IPS-20b (cell line): ENCODE results near the gene INPP5F.

Source experiments
- H3K27ac ChIP-seq: one replicate; pipeline ENCODE4 v1.5.1; 2013; ENCODE audit warnings: low read length
- H3K27me3 ChIP-seq: 2 replicates; pipeline ENCODE4 v1.6.1; 2013; ENCODE audit warnings: mild to moderate bottlenecking, low read length, inconsistent platforms; ENCODE audit not compliant: insufficient read depth
- H3K36me3 ChIP-seq: 2 replicates; pipeline ENCODE4 v1.6.1; 2013; ENCODE audit warnings: low read depth, mild to moderate bottlenecking, inconsistent platforms, low read length, moderate library complexity; ENCODE audit not compliant: insufficient read depth
- H3K4me1 ChIP-seq: 2 replicates; pipeline ENCODE4 v1.6.1; 2013; ENCODE audit warnings: mild to moderate bottlenecking, control low read depth, inconsistent platforms, low read length, moderate library complexity; ENCODE audit not compliant: insufficient read depth
- H3K4me3 ChIP-seq: 2 replicates; pipeline ENCODE4 v1.5.1; 2013; ENCODE audit warnings: mild to moderate bottlenecking, low read length, inconsistent platforms
- H3K9ac ChIP-seq: 2 replicates; pipeline ENCODE4 v1.6.1; 2013; ENCODE audit warnings: low read depth, mild to moderate bottlenecking, inconsistent platforms, low read length, moderate library complexity
- H3K9me3 ChIP-seq: 2 replicates; pipeline ENCODE4 v1.6.1; 2013; ENCODE audit warnings: mild to moderate bottlenecking, low read depth, low read length, inconsistent platforms; ENCODE audit not compliant: insufficient read depth

Gene INPP5F

DNA sequence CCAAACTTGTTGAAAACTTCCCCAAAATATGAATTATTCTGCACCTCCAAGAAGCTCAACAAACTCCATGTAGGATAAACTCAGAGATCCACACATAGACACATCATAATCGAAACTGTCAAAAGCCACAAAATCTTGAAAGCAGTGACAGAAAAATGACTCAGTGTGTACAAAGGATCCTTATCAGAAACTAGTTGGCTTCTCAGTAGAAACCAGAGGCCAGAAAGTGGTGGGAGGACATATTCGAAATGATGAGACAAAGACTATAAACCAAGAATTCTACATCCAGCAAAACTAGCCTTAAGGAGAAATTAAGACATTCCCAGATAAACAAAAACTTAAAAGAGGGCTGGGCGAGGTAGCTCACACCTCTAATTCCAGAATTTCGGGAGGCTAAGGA is 108.3 kb downstream of the INPP5F start:
- Histone ChIP-seq H3K36me3 (peaks cover 100% of the 10 kb centered on the region), H3K4me1 (no peaks in the 10 kb centered on the region)

DNA sequence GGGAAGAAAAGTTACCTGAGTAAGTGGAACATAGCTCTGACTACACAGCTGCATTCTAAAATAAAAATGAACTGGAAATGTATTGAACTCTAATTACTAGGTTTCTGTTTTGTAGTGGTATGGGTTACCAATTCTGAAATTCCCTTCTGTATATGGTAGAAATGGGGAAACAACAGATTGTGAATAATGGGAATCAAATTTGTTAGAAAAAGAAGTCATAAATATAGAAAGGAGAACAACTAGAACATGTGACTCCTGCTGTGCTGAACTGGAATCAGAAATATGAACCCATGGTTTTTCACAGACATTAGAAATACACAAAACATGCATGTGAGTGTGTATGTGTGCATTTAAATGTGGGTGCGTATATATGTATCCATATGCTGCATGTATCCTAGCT is 119.8 kb downstream of the INPP5F start:
- H3K36me3 ChIP-seq, result peaks cover 97% of the 10 kb centered on the region
- no peaks in the 10 kb centered on the region for H3K4me1 ChIP-seq
- H3K27me3 ChIP-seq, result no peaks in the 10 kb centered on the region
- H3K9me3 ChIP-seq, result no peaks in the 10 kb centered on the region
- no peak overlapping the region for H3K27ac ChIP-seq
- H3K4me3 ChIP-seq, result no peak overlapping the region
- H3K9ac ChIP-seq, result no peak overlapping the region

More for the DNA sequence above, 108.3 kb downstream of the INPP5F start:
- Histone ChIP-seq H3K9me3 (no peaks in the 10 kb centered on the region), H3K4me3 (no peak overlapping the region), H3K9ac (no peak overlapping the region), H3K27me3 (no peaks in the 10 kb centered on the region), H3K27ac (no peak overlapping the region)

DNA sequence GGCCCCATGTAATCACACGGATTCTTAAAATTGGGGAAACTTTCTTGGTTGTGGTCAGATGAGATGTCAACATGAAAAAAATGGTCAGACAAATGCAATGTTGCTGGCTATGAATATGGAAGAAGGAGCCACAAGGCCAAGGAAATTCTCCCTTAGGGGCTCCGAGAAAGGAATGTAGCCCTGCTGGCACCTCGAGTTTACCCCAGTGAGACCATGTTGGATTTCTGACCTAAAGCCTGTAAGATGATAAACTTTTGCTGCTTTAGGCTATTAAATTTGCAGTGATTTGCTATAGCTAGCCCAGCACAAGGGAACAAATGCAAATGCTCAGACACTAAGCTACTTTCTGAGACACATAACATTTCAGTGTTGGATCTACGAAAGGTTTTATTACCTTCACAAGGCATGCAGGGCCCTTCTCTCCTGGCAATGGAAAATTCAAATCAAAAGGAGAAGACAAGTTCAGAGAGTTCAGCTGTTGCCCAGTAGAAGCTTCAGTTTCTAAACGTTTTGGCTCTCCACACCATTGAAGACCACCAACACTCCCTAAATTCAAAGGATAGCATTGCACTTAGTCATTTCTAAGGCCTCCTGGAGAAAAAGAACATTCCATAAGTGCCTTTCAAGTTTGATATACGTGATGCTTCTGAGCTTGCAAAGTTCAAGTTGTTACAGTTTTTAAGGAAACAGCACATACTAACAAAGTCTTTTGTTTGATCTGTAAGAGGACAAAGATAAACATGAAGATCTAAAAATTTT is 123.4 kb downstream of the INPP5F start:
- peaks cover 95% of the 10 kb centered on the region for H3K36me3 ChIP-seq
- H3K27ac ChIP-seq, result no peak overlapping the region
- no peaks in the 10 kb centered on the region for H3K4me1 ChIP-seq
- H3K27me3 ChIP-seq, result no peaks in the 10 kb centered on the region
- no peaks in the 10 kb centered on the region for H3K9me3 ChIP-seq
- no peak overlapping the region for H3K4me3 ChIP-seq
- H3K9ac ChIP-seq, result no peak overlapping the region

DNA sequence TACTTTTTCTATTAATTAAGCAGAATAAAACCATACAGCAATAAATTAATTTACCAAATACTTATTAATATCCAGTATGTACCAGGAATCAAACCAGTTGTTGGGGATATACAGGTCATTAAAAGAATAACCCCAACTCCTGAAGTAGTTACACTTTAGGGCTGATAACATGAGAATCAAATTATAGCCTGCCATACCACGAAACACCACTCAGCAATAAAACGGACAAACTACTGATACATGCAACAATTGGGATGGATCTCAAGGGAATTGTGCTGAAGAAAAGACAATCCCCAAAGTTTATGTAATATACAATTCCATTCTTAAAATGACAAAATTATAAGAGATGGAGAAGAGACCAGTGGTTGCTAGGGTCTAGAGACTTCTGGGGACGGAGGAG is 124.1 kb downstream of the INPP5F start:
- H3K27ac ChIP-seq, result no peak overlapping the region

DNA sequence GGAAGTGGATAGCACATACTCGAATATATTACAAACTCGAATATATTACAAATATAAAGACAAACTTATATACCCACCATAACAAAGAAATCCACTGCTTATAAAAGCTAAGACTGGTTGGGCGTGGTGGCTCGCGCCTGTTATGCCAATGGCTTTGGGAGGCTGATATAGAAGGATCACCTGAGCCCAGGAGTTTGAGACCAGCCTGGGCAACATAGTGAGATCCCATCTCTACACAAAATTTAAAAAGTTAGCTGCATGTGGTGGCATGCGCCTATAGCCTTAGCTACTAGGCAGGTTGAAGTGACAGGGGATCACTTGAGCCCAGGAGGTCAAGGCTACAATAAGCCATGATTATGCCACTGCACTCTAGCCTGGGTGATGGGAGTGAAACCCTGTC is 126.4 kb downstream of the INPP5F start:
- peaks cover 85% of the 10 kb centered on the region for H3K36me3 ChIP-seq

More for the DNA sequence above, 124.1 kb downstream of the INPP5F start:
- H3K27me3 ChIP-seq, result no peaks in the 10 kb centered on the region
- no peak overlapping the region for H3K4me3 ChIP-seq
- no peak overlapping the region for H3K9ac ChIP-seq
- H3K4me1 ChIP-seq, result no peaks in the 10 kb centered on the region
- H3K9me3 ChIP-seq, result no peaks in the 10 kb centered on the region
- H3K36me3 ChIP-seq, result peaks cover 88% of the 10 kb centered on the region

DNA sequence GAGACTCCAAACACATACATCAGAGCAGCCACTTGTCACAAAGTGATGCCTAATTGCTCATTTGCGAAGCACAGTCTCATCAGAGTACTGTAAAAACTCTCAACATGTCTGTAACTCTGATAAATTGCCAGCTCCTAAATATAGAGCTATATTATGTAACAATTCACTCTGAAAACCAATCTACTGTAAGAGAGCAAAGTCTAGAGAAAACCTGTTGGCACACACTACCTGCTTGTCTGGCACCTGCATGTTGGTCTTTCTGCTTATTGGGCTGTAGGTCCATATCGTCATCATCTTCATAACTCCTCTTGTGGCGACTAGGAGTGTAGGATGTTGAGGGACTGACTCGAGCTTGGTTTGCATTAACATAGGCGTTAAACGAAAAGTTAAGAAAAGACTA is 127.0 kb downstream of the INPP5F start:
- Histone ChIP-seq H3K9ac (no peak overlapping the region), H3K27ac (no peak overlapping the region), H3K9me3 (no peaks in the 10 kb centered on the region), H3K27me3 (no peaks in the 10 kb centered on the region), H3K36me3 (peaks cover 85% of the 10 kb centered on the region), H3K4me3 (no peak overlapping the region), H3K4me1 (no peaks in the 10 kb centered on the region)

More for the DNA sequence above, 126.4 kb downstream of the INPP5F start:
- Histone ChIP-seq H3K9me3 (no peaks in the 10 kb centered on the region), H3K27me3 (no peaks in the 10 kb centered on the region), H3K4me1 (no peaks in the 10 kb centered on the region), H3K27ac (no peak overlapping the region), H3K4me3 (no peak overlapping the region), H3K9ac (no peak overlapping the region)

DNA sequence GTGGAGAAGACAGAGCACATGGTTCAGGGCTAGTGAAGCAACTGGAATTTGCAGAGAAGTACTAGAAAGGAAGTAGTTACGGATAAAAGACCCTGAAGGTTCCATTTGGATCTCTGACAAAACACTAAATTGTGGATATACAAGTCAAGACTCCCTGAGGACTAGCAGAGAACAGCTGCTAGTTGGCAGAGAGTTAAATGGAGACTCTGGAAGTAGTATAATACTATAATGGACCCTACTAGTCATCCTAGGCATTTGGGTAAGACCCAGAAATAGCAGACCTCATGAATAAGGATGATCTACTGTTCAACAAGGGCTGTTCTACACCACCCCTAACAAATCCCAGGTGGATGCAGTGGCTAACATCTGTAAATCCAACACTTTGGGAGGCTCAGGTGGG is 127.7 kb downstream of the INPP5F start:
- Histone ChIP-seq H3K9me3 (no peaks in the 10 kb centered on the region), H3K4me1 (no peaks in the 10 kb centered on the region), H3K4me3 (no peak overlapping the region), H3K27me3 (no peaks in the 10 kb centered on the region), H3K9ac (no peak overlapping the region), H3K36me3 (peaks cover 85% of the 10 kb centered on the region), H3K27ac (no peak overlapping the region)

DNA sequence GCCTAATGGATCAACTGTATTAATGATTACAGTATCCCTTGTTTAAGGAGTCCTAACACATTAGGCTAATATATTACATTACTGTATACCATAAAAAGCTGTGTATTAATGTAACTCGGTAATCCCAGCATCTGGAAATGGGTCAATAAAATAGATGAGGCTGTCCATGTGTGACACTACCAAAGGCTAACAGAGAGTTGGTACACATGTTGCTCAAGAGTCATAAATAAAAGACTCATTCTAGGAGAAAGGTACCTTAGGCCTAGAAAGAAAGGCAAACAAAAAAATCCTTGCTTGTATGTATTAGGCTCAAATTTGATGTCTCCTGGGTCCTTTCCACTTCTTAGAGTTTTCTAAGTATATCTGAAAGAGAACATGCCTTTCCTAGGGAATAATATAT is 132.2 kb downstream of the INPP5F start:
- no peak overlapping the region for H3K4me3 ChIP-seq
- H3K9me3 ChIP-seq, result no peaks in the 10 kb centered on the region
- peaks cover 51% of the 10 kb centered on the region for H3K36me3 ChIP-seq
- no peaks in the 10 kb centered on the region for H3K27me3 ChIP-seq
- H3K4me1 ChIP-seq, result peaks cover 9% of the 10 kb centered on the region
- H3K9ac ChIP-seq, result no peak overlapping the region
- H3K27ac ChIP-seq, result no peak overlapping the region

DNA sequence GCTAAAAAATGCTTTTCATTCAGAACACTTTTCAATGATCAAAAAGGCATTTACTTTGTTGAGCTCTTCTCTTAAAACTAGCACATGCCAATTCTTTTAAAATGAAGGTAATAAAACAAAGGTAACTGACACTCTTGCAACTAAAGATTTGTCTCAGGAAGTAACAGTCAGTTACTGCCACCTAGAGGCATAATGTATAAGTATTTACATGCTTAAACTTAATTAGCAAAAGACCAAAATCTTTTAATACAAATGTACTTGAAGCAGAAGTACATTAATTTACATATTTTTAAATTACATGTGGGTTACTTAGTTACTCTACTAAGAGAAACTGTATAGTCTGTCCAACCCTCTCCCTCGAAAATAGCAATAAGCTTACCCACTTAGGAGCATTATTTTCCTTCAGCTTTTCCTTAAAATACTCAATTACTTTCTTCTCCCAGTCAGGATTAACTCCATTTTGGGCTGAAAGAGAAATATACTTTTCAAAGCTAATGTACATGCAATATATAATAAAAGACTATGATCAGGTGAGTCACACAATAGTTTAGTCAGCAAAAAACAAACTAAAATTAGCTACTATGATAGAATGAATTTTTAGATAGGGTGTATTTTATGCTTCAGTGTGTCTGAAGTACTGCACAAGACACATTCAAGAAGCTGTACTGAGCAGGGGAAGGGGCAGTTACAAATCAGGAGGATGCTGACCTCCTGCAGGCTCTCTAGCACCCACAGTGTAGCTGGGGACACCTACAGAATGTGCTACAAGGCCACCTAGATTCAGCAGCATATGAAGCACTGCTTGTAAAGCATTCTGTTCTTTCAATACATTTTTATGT is 133.8 kb downstream of the INPP5F start:
- H3K4me3 ChIP-seq, result no peak overlapping the region
- peaks cover 9% of the 10 kb centered on the region for H3K4me1 ChIP-seq
- H3K9ac ChIP-seq, result no peak overlapping the region
- H3K27me3 ChIP-seq, result no peaks in the 10 kb centered on the region
- 0 out of 2 replicates have a peak, but pooled peaks cover under 1% of the 10 kb centered on the region for H3K9me3 ChIP-seq
- no peak overlapping the region for H3K27ac ChIP-seq
- H3K36me3 ChIP-seq, result peaks cover 42% of the 10 kb centered on the region

DNA sequence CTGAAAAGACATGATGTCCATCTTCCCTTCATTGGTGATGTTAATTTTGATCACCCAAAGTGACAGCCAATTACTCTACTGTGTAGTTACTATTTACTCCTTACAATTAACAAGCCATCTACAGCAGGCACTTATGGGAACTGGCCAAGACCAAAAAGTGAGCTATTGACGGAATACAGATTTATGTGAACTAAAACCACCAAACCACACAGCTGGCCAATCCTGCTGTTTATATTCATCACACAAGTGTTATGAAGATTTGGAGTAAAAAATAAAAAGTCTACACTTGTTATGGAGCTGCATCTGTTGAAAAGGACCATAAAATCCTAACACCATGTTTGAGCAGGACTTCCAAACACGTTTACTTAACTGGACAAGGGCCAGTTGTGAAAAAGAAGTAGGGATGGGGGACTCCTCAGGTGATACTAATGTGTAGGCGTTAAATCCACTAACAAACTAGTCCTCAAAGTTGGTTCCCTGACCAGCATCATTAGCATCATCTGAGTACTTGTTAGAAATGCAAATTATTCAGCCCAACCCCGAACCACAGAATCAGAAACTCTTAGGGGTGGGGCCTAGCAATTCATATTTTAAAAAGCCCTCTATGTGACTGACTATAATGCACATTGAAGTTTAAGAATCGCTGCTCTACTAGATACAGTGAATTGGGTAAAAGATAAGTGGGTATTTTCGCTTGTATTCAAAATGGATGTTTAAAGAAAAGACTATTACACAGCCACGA is 135.2 kb downstream of the INPP5F start:
- Histone ChIP-seq H3K27me3 (no peaks in the 10 kb centered on the region), H3K4me3 (no peak overlapping the region), H3K9ac (no peak overlapping the region), H3K36me3 (peaks cover 45% of the 10 kb centered on the region), H3K9me3 (0 out of 2 replicates have a peak, but pooled peaks cover 2% of the 10 kb centered on the region), H3K4me1 (peaks cover 9% of the 10 kb centered on the region), H3K27ac (no peak overlapping the region)

DNA sequence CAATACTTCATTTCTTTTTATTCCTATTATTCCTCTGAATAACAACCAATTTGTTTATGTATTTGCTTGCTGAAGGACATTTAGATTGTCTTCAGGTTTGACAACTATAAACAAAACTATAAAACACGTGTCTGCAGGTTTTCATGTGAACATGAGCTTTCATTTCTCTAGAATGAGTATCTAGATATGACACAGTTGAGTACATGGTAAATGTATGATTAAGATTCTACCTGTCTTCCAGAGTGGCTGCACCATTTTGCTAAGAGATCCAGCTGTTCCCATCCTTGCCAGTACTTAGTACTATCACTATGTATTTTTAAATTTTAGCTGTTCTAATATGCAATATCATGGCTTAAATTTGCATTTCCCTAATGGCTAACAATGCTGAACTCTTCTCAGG is 136.7 kb downstream of the INPP5F start:
- peaks cover 31% of the 10 kb centered on the region for H3K36me3 ChIP-seq
- H3K4me3 ChIP-seq, result no peak overlapping the region
- H3K27me3 ChIP-seq, result no peaks in the 10 kb centered on the region
- H3K9ac ChIP-seq, result no peak overlapping the region
- 0 out of 2 replicates have a peak, but pooled peaks cover 2% of the 10 kb centered on the region for H3K9me3 ChIP-seq
- H3K27ac ChIP-seq, result no peak overlapping the region
- H3K4me1 ChIP-seq, result peaks cover 9% of the 10 kb centered on the region
